ENCODE measurements around the gene PCID2.
"Not testable (repeated sequence)": the region's sequence is repeated elsewhere in the genome, so short reads cannot be mapped to it uniquely, and the experiment has no call there.

Gene PCID2

GRCh38 chr13:113167155-113167554 lies 41.3 kb downstream of the PCID2 start:
- DNase-seq (ENCODE audit: extremely low read depth in 1 of 2, low read depth in 1 of 2) = no peak

- no peak for DNase-seq (ENCODE audit: extremely low read depth in 1 of 2, low read depth in 1 of 2)
These were observed 41.8 kb downstream of the PCID2 start for GRCh38 chr13:113166681-113167080.

DNA sequence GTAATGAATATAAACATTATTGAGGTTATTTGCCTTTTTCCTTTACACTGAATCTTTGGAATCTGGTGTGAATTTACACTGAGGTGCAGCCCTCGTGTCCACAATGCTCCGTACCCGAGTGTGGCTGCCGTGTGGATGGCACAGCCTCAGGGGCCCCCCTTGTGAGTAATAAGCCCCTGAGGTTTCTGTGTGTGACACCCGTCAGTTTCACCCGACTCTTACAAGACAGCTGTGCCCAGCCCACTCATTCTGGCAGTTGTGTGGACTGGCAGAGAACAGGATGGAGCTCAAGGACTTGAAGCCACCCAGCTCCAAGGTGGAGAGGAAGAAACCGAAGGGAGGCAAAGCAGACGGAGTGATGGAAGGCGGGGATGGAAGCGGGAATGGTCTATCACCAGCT lies 42.2 kb downstream of the PCID2 start:
- no peak for DNase-seq (ENCODE audit: extremely low read depth in 1 of 2, low read depth in 1 of 2)

DNA sequence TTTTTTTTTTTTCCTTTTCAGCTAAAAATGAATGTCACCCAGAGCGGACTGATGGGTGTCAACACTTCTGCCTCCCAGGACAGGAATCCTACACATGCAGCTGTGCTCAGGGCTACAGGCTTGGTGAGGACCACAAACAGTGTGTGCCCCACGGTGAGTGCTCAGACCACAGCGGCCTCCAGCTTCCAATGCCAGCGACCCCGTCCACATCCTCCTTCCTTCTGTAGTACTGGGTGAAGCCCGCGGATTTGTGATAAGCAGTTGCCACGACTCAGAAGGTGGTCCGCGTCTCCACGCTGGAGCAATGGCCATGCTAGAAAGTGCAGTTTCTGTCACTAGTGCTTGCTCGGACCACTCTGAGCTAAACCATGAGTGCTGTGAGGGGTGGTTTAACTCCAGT lies 44.0 kb downstream of the PCID2 start:
- DNase-seq (ENCODE audit: extremely low read depth in 1 of 2, low read depth in 1 of 2) = no peak

GRCh38 chr13:113162783-113163685 lies 45.4 kb downstream of the PCID2 start:
- DNase-seq (ENCODE audit: extremely low read depth in 1 of 2, low read depth in 1 of 2) = no peak

GRCh38 chr13:113161975-113162374 lies 46.5 kb downstream of the PCID2 start:
- DNase-seq (ENCODE audit: extremely low read depth in 1 of 2, low read depth in 1 of 2) = not testable (repeated sequence)

- no peak for DNase-seq (ENCODE audit: extremely low read depth in 1 of 2, low read depth in 1 of 2)
These were observed 47.0 kb downstream of the PCID2 start for GRCh38 chr13:113161433-113161832.

DNA sequence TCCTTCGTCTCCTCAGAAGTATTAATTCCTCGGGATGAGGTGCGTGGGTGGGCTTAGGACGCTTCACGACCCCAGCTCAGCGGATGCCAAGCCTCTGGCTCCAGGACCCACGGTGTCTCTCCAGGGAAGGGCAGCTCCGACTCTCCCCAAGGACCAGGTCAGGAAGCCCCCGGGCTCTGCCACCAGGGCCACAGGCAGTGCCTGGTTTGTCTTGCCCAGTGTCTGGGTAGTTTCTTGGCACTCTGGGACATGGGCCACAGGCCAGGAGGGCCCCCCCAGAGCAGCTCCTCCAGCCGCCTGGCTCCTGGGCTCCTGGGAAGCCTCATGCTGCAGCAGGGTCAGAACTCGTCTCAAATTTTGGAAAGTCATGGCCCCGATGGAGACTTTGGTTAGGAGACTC lies 47.5 kb downstream of the PCID2 start:
- no peak for DNase-seq (ENCODE audit: extremely low read depth in 1 of 2, low read depth in 1 of 2)

DNA sequence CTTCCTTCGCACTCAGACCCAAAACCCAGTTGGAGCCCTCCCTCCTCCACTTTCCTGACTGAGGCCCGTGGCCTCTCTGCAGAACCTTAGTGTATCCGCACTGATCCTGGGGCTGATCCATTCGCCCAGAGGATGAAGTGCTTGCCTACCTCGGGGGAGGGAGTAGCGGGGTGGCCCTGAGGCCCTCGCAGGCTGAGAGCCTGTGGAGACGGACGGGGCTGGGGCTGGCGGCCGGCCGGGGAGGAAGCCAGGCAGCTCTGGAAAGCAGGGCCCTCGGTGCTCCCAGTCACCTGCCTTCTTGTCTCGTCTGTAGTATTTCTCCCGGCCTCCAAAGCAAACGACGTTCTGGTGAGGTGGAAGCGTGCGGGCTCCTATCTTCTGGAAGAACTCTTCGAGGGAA lies 48.8 kb downstream of the PCID2 start:
- no peak for DNase-seq (ENCODE audit: extremely low read depth in 1 of 2, low read depth in 1 of 2)

GRCh38 chr13:113158946-113159345 lies 49.5 kb downstream of the PCID2 start:
- no peak for DNase-seq (ENCODE audit: extremely low read depth in 1 of 2, low read depth in 1 of 2)

DNA sequence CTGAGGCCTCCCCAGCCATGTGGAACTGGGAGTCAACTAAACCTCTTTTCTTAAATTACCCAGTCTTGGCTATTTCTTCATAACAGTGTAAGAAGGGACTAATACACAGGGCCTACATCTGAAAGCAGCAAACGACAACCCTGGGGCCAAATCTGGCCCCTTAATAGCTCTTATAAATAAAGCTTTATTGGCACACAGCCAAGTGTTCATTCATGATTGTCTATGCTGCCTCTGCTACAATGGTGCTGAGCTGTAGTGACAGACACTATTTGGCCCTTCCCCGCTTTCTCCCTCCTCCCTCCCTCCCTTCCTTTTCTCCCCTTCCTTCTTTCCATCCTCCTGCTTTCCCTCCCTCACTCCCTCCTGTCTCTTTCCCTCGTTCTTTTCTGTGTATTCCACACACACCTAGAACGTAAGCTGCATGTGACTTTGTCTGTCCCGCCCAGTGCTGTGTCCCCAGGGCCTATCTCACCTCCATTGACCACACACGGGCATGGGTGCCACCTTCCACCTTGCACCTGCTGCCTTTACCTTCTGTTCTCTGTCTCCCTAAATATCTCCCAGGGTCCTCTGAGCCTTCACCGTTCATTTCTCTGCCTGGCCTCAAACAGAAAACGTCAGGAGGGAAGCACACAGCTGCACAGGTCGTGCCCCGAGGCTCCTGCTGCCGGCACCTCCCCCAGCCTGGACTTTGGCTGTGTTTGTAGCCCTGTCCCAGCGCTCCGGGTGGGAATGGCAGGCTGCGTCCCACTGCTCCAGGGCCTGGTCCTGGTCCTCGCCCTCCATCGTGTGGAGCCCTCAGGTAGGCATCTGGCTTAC lies 50.3 kb downstream of the PCID2 start, which contains the start of gene PROZ:
PROZ (plus strand) TSS at position 720 of the 819 bp plus-strand sequence; CDS start at position 733, 13 bp downstream.
- no peak for DNase-seq (ENCODE audit: extremely low read depth in 1 of 2, low read depth in 1 of 2)

GRCh38 chr13:113157206-113157928 lies 51.1 kb downstream of the PCID2 start:
- DNase-seq (ENCODE audit: extremely low read depth in 1 of 2, low read depth in 1 of 2) = no peak

GRCh38 chr13:113155982-113156655 lies 52.4 kb downstream of the PCID2 start:
- DNase-seq (ENCODE audit: extremely low read depth in 1 of 2, low read depth in 1 of 2) = no peak

DNA sequence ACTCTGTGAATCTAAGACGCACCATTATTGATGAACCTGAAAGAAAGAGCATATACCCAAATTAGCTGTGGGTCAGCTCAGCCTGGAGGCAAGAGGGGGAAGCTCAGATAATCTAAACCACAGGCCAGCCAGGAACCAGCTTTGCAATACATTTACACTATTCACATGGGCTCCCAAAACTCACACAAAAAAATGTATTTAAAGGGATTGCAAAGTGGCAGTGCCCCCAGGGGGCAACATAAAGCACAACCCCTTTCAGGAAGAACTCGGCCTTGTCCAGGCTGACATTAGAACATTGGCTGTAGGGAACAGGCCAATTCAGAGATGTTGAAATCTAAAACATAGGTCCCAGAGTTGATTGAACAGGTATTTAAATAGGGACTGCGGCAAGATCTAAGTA lies 53.3 kb downstream of the PCID2 start:
- DNase-seq (ENCODE audit: extremely low read depth in 1 of 2, low read depth in 1 of 2) = no peak

- DNase-seq (ENCODE audit: extremely low read depth in 1 of 2, low read depth in 1 of 2) = peak in 1 of 2 donors; percentile 28
These were observed 54.4 kb downstream of the PCID2 start for GRCh38 chr13:113153810-113154748.

DNA sequence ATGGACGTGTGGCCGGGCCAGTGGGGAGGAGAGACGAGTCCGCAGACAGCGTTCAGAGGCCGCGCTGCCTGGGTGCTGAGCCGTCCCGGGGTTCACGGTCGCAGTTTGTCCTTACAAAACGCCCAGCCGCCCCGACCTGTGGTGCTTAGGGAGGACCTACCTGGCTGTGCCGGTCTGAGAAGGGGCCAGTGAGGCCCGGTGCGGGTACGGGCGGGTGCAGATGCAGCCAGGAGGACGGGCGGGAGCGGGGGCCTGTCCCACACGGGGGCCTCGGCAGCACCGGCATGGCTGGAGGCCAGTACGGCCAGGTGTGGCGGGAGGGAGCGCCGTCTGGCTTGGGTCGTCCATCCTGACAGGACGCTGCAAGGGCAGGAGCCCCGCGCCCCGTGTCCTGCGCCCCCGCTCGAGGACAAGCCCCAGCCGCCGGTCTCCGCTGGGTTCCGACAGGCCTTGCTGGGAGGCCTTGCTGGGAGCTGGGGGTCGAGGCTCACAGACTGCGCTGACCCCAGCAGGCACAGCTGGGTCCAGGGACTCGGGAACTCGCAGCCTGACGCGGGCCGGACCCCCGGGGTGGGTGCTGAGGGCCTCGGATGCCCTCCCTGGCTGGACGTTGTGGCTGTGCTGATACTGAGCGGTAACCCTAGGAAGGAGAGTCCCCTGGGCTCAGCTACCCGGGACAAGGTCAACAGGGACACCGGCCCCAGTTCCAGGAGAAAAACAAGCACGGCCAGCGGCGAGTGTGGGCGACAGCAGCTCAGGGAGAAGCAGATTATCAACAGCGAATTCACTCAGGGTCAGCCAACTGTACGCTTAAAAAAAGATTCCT lies 55.3 kb downstream of the PCID2 start:
- no peak for DNase-seq (ENCODE audit: extremely low read depth in 1 of 2, low read depth in 1 of 2)

DNA sequence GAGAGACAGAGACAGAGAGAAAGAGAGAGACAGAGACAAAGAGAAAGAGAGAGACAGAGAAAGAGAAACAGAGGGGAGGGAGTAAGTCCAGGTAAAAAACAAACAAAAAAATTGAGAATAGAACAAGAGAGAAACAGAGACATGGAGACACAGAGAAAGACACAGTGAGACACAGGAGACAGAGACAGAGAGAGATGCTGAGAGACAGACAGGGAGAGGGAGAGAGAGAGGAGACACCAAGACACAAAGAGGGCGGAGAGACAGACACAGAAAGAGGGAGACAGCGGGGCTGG lies 55.8 kb downstream of the PCID2 start:
- DNase-seq (ENCODE audit: extremely low read depth in 1 of 2, low read depth in 1 of 2) = no peak

- no peak for DNase-seq (ENCODE audit: extremely low read depth in 1 of 2, low read depth in 1 of 2)
These were observed 56.5 kb downstream of the PCID2 start for GRCh38 chr13:113151745-113152690.

Measured in stimulated activated CD8-positive, alpha-beta memory T cell treated with anti-CD3 and anti-CD28 coated beads, Interleukin-7, amount 100 ng/mL, for 48 hours (primary cell).